Effector memory CD8-positive, alpha-beta T cell (primary cell): ENCODE results near the gene FHIT.

Source experiments
- ATAC-seq: fragments of 150-1000 bp; cut with Tn5 transposase; replicated peaks from 2 replicates; pipeline ENCODE4 v1.10.0; 2021; ENCODE audit warnings: mild to moderate bottlenecking, moderate library complexity
- DNase-seq, 3 experiments: peaks; one replicate each; pipeline ENCODE4 v3.0.0; 2021
- H3K27ac Mint-ChIP-seq, 2 donors: one replicate each; pipeline ENCODE4 v1.8.0; 2022; ENCODE audit warnings: mild to moderate bottlenecking in 2 of 2, mixed read lengths in 2 of 2, moderate library complexity in 2 of 2
- H3K27me3 Mint-ChIP-seq, 2 donors: one replicate each; pipeline ENCODE4 v1.8.0; 2022; ENCODE audit warnings: mixed read lengths in 2 of 2
- H3K36me3 Mint-ChIP-seq: one replicate; pipeline ENCODE4 v1.8.0; 2022; ENCODE audit warnings: mild to moderate bottlenecking, moderate library complexity, mixed read lengths; ENCODE audit not compliant: insufficient read depth
- H3K4me1 Mint-ChIP-seq, 2 donors: one replicate each; pipeline ENCODE4 v1.8.0; 2022; ENCODE audit warnings: low read depth in 2 of 2, mixed read lengths in 2 of 2
- H3K4me3 Mint-ChIP-seq, 2 donors: one replicate each; pipeline ENCODE4 v1.8.0; 2022; ENCODE audit warnings: mild to moderate bottlenecking in 2 of 2, mixed read lengths in 2 of 2, moderate library complexity in 2 of 2
- H3K9me3 Mint-ChIP-seq, 2 donors: one replicate each; pipeline ENCODE4 v1.8.0; 2022; ENCODE audit warnings: mixed read lengths in 2 of 2

FHIT gene

DNA sequence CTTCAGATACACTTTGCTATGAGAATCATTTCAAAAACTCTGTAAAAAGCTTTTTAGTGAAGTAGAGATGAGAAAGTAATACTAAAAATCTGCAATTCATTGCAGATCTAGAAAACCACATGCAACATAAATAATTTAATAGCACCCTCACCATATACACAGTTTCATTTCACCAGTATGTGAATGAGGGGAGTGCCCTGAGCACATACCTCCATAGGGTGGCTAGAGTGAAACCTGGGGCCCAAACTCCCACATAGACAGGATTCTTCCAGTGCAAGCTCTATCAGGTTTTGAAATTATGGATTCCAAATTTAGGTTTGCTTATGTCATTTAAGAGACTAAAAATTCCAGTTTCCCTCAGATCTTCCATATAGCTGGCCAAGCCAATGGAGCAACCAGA is 1228.1 kb downstream of the FHIT start:
- DNase-seq (no peak), ATAC-seq (no peak)
- Mint-ChIP-seq H3K4me3 (no peak overlapping the region), H3K27me3 (no peaks in the 10 kb centered on the region), H3K4me1 (peaks cover 5 to 17% of the 10 kb centered on the region in 2 donors), H3K9me3 (peaks cover 2 to 3% of the 10 kb centered on the region in 2 donors), H3K27ac (no peak overlapping the region), H3K36me3 (no peaks in the 10 kb centered on the region)

DNA sequence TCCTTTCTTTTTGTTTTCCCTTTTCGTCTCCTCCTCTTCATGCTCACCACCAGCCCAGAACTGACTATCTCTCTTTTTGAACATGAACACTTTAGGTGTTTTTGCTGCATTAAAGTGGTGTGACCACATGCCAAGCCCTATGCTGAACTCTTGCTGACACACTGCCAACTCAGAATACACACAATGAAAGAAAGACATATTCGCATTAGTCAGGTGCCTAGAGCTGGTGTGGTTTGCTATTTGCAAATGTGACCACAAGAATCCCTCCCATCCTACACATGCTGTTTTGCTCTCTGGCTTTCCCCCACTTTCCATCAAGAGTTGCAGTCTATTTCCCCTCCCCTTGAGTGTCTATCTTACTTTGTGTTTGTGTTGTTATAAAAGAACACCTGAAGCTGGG is 1233.6 kb downstream of the FHIT start:
- Mint-ChIP-seq H3K9me3 (peaks cover 6 to 9% of the 10 kb centered on the region in 2 donors), H3K27me3 (no peaks in the 10 kb centered on the region), H3K27ac (peak overlapping the region; percentile 88 to 90), H3K4me3 (peak overlapping the region; percentile 50 to 54), H3K4me1 (peaks cover 27 to 42% of the 10 kb centered on the region in 2 donors), H3K36me3 (peaks cover 5% of the 10 kb centered on the region)
- ATAC-seq, result peak; percentile 95
- DNase-seq, result peak; percentile 41 to 50 (median 46)

DNA sequence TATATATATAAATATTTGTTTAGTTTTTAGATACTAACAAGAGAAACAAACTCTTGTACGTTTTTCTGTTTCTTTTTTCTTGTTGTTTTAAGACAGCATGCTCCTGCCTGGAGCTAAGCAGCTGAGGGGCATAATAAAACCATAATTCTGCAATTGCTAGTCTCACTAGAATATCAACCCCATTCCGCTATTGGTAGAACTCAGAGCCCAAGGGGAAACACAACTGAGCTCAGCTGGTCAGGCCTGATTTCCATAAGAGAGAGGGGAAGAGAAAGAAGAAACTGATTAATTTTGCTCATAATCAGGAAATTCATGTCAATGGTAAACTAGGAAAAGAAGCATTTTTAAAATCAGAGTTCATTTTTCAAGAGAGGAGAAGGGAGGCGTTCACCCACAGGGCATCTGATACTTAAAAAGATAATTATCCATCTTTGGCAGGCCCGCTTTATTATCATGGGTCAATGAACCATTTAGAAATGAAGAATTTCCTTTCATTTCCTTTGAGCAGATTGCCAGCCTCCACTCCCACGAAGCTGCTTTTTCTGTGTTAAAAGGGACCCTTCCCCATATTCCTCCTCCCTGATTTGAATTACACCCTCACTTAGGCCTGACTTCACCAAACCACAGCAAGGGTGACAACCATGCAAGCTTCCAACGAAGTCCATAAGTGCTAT is 1236.1 kb downstream of the FHIT start:
- H3K4me1 Mint-ChIP-seq, result peaks cover 40 to 60% of the 10 kb centered on the region in 2 donors
- H3K36me3 Mint-ChIP-seq, result peaks cover 9% of the 10 kb centered on the region
- H3K27ac Mint-ChIP-seq, result no peak overlapping the region
- DNase-seq (no peak), ATAC-seq (no peak)
- no peaks in the 10 kb centered on the region for H3K27me3 Mint-ChIP-seq
- no peak overlapping the region for H3K4me3 Mint-ChIP-seq
- peaks cover 8 to 16% of the 10 kb centered on the region in 2 donors for H3K9me3 Mint-ChIP-seq

GRCh38 chr3:60013241-60013640 is 1238.0 kb downstream of the FHIT start:
- H3K27ac Mint-ChIP-seq, result no peak overlapping the region

DNA sequence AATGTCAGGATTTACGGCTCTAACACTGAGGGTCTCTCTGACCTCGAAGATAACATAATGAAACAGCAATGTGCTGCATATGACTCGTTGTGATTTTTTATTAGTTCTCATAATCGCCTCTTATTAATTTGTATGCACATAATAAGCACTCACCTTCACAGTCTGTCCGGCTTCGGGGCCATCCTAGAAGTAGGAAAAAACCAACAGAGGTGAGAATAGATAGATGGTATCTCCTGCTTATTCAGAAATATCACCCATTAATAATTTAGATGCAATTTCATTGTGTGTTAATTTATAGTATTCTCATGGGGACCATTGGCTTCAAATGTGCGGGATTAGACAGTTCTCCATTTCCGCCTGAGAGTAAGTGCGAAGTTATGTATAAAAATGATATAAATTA is 1240.0 kb downstream of the FHIT start:
- no peak for ATAC-seq
- Mint-ChIP-seq H3K27me3 (no peaks in the 10 kb centered on the region), H3K27ac (peak overlapping the region; percentile 93 to 94), H3K4me1 (peaks cover 38 to 62% of the 10 kb centered on the region in 2 donors), H3K4me3 (peak overlapping the region; percentile 75 to 77), H3K9me3 (peaks cover 2 to 7% of the 10 kb centered on the region in 2 donors), H3K36me3 (peaks cover 4% of the 10 kb centered on the region)
- DNase-seq, result no peak

More at GRCh38 chr3:60013241-60013640, 1238.0 kb downstream of the FHIT start:
- ATAC-seq (no peak), DNase-seq (no peak)
- peaks cover 9% of the 10 kb centered on the region for H3K36me3 Mint-ChIP-seq
- no peaks in the 10 kb centered on the region for H3K27me3 Mint-ChIP-seq
- peaks cover 45 to 70% of the 10 kb centered on the region in 2 donors for H3K4me1 Mint-ChIP-seq
- H3K4me3 Mint-ChIP-seq, result no peak overlapping the region
- peaks cover 5 to 14% of the 10 kb centered on the region in 2 donors for H3K9me3 Mint-ChIP-seq

GRCh38 chr3:60010781-60011180 is 1240.5 kb downstream of the FHIT start:
- H3K4me1 Mint-ChIP-seq, result peaks cover 38 to 62% of the 10 kb centered on the region in 2 donors
- no peaks in the 10 kb centered on the region for H3K27me3 Mint-ChIP-seq
- peak; percentile 99 for ATAC-seq
- peaks cover 4% of the 10 kb centered on the region for H3K36me3 Mint-ChIP-seq
- peak; percentile 45 to 52 (median 52) for DNase-seq
- peak overlapping the region; percentile 93 to 94 for H3K27ac Mint-ChIP-seq
- peak overlapping the region; percentile 75 to 77 for H3K4me3 Mint-ChIP-seq
- H3K9me3 Mint-ChIP-seq, result peaks cover 2 to 7% of the 10 kb centered on the region in 2 donors

DNA sequence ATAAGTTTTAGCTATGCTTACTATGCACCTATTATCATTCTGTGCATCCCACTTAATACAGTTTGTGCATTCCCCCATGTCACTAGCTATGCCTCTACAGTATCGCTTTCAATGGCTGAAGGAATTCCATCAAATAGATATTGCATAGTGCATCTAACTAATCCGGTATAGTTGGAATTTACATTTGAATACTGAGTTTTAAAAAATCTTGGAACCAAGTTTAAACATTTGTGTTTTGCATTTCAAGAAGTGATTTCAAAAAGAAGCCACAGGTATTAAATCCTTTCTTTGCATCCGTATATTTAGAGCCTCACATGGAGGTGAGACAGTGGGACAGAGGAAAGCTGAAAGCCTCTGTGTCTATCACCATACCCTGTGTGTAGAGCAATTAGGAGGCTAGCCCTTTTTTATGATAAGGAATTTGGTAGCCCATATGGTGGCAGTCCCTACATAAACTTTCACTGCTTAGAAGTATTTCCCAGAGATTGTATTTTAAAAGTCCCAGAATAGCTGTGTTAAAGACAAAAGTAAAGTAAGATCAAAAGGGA is 1241.2 kb downstream of the FHIT start:
- Mint-ChIP-seq H3K4me3 (peak overlapping the region; percentile 75 to 77), H3K9me3 (peaks cover 2 to 7% of the 10 kb centered on the region in 2 donors), H3K36me3 (peaks cover 4% of the 10 kb centered on the region), H3K27me3 (no peaks in the 10 kb centered on the region), H3K27ac (peak overlapping the region; percentile 93 to 94), H3K4me1 (peaks cover 36 to 61% of the 10 kb centered on the region in 2 donors)
- ATAC-seq, result no peak
- no peak for DNase-seq

DNA sequence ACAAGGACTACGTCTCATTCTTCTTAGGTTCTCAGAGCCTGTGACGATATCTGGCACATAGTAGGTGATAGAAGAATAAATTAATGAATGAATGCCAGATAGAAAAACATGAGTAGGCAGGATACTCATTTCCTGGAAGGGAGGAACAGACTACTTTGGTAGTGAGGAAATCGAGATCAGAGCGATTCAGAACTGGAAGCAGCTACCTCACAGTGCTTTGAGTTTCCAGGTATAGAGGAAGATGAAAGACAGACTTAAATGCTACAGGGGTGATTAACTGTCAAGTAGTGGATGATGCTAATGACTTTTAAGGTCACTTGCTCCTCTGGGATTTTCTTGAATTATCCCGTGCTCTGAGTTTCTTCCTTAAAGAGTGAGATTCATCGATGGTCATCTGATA is 1249.9 kb downstream of the FHIT start:
- H3K36me3 Mint-ChIP-seq, result no peaks in the 10 kb centered on the region
- DNase-seq (no peak), ATAC-seq (no peak)
- no peak overlapping the region for H3K4me3 Mint-ChIP-seq
- H3K9me3 Mint-ChIP-seq, result no peaks in the 10 kb centered on the region
- H3K4me1 Mint-ChIP-seq, result peaks cover 0 to 10% of the 10 kb centered on the region in 2 donors
- no peaks in the 10 kb centered on the region for H3K27me3 Mint-ChIP-seq
- no peak overlapping the region for H3K27ac Mint-ChIP-seq

DNA sequence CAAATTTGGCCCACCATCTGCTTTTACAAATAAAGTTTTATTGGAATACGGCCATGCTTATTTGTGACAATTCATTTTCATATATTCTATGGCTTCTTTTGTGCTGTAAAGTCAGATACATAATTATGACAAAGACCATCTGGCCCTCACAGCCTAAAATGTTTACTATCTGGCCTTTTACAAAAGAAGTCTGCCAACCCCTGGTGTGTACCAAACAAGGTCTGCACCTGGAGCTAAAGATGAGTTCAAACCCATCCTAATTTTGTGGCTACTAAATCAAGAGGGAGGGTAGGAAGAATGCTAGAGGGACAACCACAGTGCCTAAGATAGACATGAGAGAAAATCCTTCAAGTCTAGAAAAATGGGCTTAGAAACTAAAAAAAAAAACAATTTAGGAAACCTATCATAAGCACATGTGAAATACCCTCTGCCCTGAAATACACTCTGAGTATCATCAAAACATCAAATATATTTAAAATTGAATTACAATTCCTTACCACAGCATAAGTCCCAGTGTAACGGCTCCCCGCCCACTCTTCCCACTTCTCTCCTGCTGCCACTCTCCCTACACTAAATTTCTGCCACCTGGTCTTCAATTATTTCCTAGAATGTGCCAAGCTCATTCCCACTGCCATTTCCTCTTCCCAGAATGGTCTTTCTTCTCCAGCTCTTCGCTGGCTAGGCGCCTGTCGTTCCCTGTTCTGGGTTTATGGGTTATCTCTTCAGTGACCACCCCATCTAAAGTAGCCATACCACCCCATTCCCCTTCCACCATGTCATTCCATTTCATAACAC is 1250.7 kb downstream of the FHIT start:
- Mint-ChIP-seq H3K4me1 (peaks cover 6 to 9% of the 10 kb centered on the region in 2 donors), H3K9me3 (no peaks in the 10 kb centered on the region), H3K4me3 (no peak overlapping the region), H3K27me3 (no peaks in the 10 kb centered on the region), H3K27ac (no peak overlapping the region), H3K36me3 (no peaks in the 10 kb centered on the region)
- ATAC-seq, result no peak
- DNase-seq, result no peak

- no peak for ATAC-seq
- Mint-ChIP-seq H3K36me3 (no peaks in the 10 kb centered on the region), H3K4me3 (no peak overlapping the region), H3K9me3 (no peaks in the 10 kb centered on the region), H3K27ac (no peak overlapping the region), H3K27me3 (no peaks in the 10 kb centered on the region), H3K4me1 (peaks cover 3 to 6% of the 10 kb centered on the region in 2 donors)
- no peak for DNase-seq
These were observed 1253.2 kb downstream of the FHIT start for GRCh38 chr3:59998058-59998457.

GRCh38 chr3:59997583-59997982 is 1253.7 kb downstream of the FHIT start:
- DNase-seq (no peak), ATAC-seq (no peak)
- Mint-ChIP-seq H3K4me1 (peaks cover 3 to 6% of the 10 kb centered on the region in 2 donors), H3K27me3 (no peaks in the 10 kb centered on the region), H3K9me3 (no peaks in the 10 kb centered on the region), H3K36me3 (no peaks in the 10 kb centered on the region), H3K4me3 (no peak overlapping the region), H3K27ac (no peak overlapping the region)

GRCh38 chr3:59996056-59996455 is 1255.2 kb downstream of the FHIT start:
- ATAC-seq (no peak), DNase-seq (no peak)
- Mint-ChIP-seq H3K27ac (no peak overlapping the region), H3K27me3 (no peaks in the 10 kb centered on the region), H3K9me3 (peaks cover 0 to 5% of the 10 kb centered on the region in 2 donors), H3K4me1 (peaks cover 8 to 9% of the 10 kb centered on the region in 2 donors), H3K36me3 (no peaks in the 10 kb centered on the region), H3K4me3 (no peak overlapping the region)

GRCh38 chr3:59995563-59995962 is 1255.7 kb downstream of the FHIT start:
- Mint-ChIP-seq H3K27me3 (no peaks in the 10 kb centered on the region), H3K9me3 (peaks cover 0 to 5% of the 10 kb centered on the region in 2 donors), H3K27ac (no peak overlapping the region), H3K36me3 (no peaks in the 10 kb centered on the region), H3K4me1 (peaks cover 8 to 10% of the 10 kb centered on the region in 2 donors), H3K4me3 (no peak overlapping the region)
- no peak for DNase-seq
- no peak for ATAC-seq
